Measurements from ENCODE around the gene DACT2. TPM values are rescaled to one million over a fixed set of nuclear protein-coding genes. Genes with fewer than 3 reads are reported as not detected.

Gene DACT2
- total and polyA plus RNA-seq, 9 of the 15 experiments (the other 6 are each of a cell fraction or from before 2014, with no cell fraction given), result not detected

DNA sequence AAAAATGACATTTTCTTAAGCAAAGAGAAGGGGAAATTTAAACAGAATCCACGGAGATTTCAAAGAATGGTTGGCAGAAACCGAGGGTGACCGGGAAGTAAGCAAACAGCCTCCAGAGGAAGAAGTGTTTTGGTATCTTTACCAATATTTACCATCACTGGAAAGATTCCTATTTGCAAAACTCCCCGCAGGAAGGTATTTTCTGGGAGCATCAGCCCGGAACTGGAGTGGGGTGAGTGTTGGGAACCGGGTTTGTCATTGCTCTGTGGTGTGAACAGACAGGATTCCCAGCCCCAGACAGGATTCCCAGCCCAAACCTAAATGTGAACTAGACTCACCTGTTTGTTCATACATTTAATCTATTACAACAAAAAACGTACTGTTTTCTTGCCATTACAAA lies 19.2 kb upstream of the DACT2 start:
- H3K36me3 ChIP-seq (ENCODE audit: control insufficient read depth, insufficient read depth, low read length), result no peaks in the 10 kb centered on the region
- H3K79me2 ChIP-seq (ENCODE audit: control insufficient read depth, insufficient read depth, low read length), result no peaks in the 10 kb centered on the region
- POLR2A ChIA-PET, result interaction anchor here (0.6 kb wide), 1 partner anchor 294 kb away, joined by 4 read pairs; no protein-coding TSS in a partner anchor
- no peak for FAIRE-seq
- CTCF ChIA-PET (ENCODE audit: low intra/inter-chr PET ratio), result no interaction called here
- H3K27ac ChIP-seq (ENCODE audit: extremely low read depth, low read depth, low read length), result no peak overlapping the region
- peaks cover 21 to 50% of the 10 kb centered on the region in 2 experiments; a peak in 4 of 5 replicates for H3K27me3 ChIP-seq (ENCODE audit: control insufficient read depth in 2 of 2, insufficient read depth in 2 of 2, low read length in 2 of 2)
- ATAC-seq, result no peak
- no peaks in the 10 kb centered on the region for H3K9me1 ChIP-seq (ENCODE audit: control insufficient read depth, insufficient read depth, low read length)
- BruUV-seq (replicated peaks), result no TSS peak
- H4K20me1 ChIP-seq (replicated peaks; ENCODE audit: control insufficient read depth, insufficient read depth, low read length), result peaks cover 1% of the 10 kb centered on the region; the same call in 1 of the 2 replicates
- H3K4me1 ChIP-seq (replicated peaks in 1 of 2; ENCODE audit: control insufficient read depth in 2 of 2, insufficient read depth in 2 of 2, low read length in 2 of 2), result no peaks in the 10 kb centered on the region
- no peaks in the 10 kb centered on the region for H3K9me3 ChIP-seq (replicated peaks; ENCODE audit: control insufficient read depth, insufficient read depth, low read depth, low read length)
- H3K9ac ChIP-seq (ENCODE audit: insufficient read depth in 1 of 2, low read depth in 2 of 2, low read length in 2 of 2), result no peak overlapping the region
- in situ Hi-C loops (cut with MboI) (no loop called here), intact Hi-C loops (cut with micrococcal nuclease) (no loop called here)
- no peak overlapping the region for H2AFZ ChIP-seq (ENCODE audit: low read depth, low read length)
- WGBS (ENCODE audit: insufficient coverage, low coverage, missing lambda C conversion rate), result 0% methylated on average over 7 of the region's 7 CpGs
- H3K4me3 ChIP-seq, result no peak overlapping the region
- no peak overlapping the region for H3K4me2 ChIP-seq (ENCODE audit: insufficient read depth, low read length)
- no peak for DNase-seq (ENCODE audit: extremely low read depth in 1 of 4, low spot score in 3 of 4)
- no peak for TF ChIP-seq MXI1 (IDR thresholded peaks at IDR 0.05; ENCODE audit: low read depth, low read length)
- TF ChIP-seq, protein P1, sequence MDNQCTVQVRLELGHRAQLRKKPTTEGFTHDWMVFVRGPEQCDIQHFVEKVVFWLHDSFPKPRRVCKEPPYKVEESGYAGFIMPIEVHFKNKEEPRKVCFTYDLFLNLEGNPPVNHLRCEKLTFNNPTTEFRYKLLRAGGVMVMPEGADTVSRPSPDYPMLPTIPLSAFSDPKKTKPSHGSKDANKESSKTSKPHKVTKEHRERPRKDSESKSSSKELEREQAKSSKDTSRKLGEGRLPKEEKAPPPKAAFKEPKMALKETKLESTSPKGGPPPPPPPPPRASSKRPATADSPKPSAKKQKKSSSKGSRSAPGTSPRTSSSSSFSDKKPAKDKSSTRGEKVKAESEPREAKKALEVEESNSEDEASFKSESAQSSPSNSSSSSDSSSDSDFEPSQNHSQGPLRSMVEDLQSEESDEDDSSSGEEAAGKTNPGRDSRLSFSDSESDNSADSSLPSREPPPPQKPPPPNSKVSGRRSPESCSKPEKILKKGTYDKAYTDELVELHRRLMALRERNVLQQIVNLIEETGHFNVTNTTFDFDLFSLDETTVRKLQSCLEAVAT (IDR thresholded peaks at IDR 0.05), result no peak
- TF ChIP-seq LCOR (CRISPR knock-in tag; IDR thresholded peaks at IDR 0.05), result no peak
- TF ChIP-seq, protein P2, sequence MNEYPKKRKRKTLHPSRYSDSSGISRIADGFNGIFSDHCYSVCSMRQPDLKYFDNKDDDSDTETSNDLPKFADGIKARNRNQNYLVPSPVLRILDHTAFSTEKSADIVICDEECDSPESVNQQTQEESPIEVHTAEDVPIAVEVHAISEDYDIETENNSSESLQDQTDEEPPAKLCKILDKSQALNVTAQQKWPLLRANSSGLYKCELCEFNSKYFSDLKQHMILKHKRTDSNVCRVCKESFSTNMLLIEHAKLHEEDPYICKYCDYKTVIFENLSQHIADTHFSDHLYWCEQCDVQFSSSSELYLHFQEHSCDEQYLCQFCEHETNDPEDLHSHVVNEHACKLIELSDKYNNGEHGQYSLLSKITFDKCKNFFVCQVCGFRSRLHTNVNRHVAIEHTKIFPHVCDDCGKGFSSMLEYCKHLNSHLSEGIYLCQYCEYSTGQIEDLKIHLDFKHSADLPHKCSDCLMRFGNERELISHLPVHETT (CRISPR knock-in tag; conservative IDR thresholded peaks at IDR 0.05 in 1 of 2, IDR thresholded peaks at IDR 0.05 in 1 of 2), result no peak
- TF ChIP-seq RBM34 (IDR thresholded peaks at IDR 0.05; ENCODE audit: borderline replicate concordance, insufficient read depth, low read length), result no peak
- TF ChIP-seq, protein P3, sequence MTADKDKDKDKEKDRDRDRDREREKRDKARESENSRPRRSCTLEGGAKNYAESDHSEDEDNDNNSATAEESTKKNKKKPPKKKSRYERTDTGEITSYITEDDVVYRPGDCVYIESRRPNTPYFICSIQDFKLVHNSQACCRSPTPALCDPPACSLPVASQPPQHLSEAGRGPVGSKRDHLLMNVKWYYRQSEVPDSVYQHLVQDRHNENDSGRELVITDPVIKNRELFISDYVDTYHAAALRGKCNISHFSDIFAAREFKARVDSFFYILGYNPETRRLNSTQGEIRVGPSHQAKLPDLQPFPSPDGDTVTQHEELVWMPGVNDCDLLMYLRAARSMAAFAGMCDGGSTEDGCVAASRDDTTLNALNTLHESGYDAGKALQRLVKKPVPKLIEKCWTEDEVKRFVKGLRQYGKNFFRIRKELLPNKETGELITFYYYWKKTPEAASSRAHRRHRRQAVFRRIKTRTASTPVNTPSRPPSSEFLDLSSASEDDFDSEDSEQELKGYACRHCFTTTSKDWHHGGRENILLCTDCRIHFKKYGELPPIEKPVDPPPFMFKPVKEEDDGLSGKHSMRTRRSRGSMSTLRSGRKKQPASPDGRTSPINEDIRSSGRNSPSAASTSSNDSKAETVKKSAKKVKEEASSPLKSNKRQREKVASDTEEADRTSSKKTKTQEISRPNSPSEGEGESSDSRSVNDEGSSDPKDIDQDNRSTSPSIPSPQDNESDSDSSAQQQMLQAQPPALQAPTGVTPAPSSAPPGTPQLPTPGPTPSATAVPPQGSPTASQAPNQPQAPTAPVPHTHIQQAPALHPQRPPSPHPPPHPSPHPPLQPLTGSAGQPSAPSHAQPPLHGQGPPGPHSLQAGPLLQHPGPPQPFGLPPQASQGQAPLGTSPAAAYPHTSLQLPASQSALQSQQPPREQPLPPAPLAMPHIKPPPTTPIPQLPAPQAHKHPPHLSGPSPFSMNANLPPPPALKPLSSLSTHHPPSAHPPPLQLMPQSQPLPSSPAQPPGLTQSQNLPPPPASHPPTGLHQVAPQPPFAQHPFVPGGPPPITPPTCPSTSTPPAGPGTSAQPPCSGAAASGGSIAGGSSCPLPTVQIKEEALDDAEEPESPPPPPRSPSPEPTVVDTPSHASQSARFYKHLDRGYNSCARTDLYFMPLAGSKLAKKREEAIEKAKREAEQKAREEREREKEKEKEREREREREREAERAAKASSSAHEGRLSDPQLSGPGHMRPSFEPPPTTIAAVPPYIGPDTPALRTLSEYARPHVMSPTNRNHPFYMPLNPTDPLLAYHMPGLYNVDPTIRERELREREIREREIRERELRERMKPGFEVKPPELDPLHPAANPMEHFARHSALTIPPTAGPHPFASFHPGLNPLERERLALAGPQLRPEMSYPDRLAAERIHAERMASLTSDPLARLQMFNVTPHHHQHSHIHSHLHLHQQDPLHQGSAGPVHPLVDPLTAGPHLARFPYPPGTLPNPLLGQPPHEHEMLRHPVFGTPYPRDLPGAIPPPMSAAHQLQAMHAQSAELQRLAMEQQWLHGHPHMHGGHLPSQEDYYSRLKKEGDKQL (CRISPR knock-in tag; IDR thresholded peaks at IDR 0.05; ENCODE audit: borderline replicate concordance), result no peak
- no peak for TF ChIP-seq NCOR1 (IDR thresholded peaks at IDR 0.05)
- no peak for TF ChIP-seq ZNF253 (CRISPR knock-in tag; conservative IDR thresholded peaks at IDR 0.05)
- TF ChIP-seq, protein P4, sequence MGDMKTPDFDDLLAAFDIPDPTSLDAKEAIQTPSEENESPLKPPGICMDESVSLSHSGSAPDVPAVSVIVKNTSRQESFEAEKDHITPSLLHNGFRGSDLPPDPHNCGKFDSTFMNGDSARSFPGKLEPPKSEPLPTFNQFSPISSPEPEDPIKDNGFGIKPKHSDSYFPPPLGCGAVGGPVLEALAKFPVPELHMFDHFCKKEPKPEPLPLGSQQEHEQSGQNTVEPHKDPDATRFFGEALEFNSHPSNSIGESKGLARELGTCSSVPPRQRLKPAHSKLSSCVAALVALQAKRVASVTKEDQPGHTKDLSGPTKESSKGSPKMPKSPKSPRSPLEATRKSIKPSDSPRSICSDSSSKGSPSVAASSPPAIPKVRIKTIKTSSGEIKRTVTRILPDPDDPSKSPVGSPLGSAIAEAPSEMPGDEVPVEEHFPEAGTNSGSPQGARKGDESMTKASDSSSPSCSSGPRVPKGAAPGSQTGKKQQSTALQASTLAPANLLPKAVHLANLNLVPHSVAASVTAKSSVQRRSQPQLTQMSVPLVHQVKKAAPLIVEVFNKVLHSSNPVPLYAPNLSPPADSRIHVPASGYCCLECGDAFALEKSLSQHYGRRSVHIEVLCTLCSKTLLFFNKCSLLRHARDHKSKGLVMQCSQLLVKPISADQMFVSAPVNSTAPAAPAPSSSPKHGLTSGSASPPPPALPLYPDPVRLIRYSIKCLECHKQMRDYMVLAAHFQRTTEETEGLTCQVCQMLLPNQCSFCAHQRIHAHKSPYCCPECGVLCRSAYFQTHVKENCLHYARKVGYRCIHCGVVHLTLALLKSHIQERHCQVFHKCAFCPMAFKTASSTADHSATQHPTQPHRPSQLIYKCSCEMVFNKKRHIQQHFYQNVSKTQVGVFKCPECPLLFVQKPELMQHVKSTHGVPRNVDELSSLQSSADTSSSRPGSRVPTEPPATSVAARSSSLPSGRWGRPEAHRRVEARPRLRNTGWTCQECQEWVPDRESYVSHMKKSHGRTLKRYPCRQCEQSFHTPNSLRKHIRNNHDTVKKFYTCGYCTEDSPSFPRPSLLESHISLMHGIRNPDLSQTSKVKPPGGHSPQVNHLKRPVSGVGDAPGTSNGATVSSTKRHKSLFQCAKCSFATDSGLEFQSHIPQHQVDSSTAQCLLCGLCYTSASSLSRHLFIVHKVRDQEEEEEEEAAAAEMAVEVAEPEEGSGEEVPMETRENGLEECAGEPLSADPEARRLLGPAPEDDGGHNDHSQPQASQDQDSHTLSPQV (IDR thresholded peaks at IDR 0.05), result no peak
